Measurements from ENCODE around the gene LGALS8. TPM values are rescaled to one million over a fixed set of nuclear protein-coding genes. Genes with fewer than 3 reads are reported as not detected.

LGALS8 gene
- total RNA-seq, 2 donors from 2014 or later: 58.9 to 83.4 TPM

DNA sequence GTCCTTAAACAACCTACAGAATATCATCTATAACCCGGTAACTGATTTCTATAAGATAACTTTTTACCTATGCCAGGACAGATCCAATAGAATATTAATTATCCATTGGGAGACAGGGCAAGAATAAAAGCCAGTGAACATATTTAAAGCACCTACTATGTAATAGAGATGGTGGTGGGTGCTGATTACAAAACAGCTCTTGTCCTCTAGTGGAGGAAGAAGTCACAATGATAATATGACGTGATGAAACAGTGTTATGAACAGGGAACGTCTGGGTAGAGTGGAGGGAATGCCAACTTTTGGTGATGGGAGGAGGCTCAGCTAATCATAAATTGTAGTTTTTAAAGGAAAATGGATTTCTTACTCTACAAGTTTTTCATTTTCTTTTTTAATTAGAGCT is 2.3 kb downstream of the LGALS8 start:
- H3K27me3 ChIP-seq: no peaks in the 10 kb centered on the region
- H3K27ac ChIP-seq: no peak overlapping the region
- WGBS, 2 donors: 73 to 84% methylated on average over 3 of the region's 3 CpGs
- peaks cover 15% of the 10 kb centered on the region for H3K4me1 ChIP-seq
- ATAC-seq (no peak), DNase-seq (no peak)
- intact Hi-C loops (cut with DNase I): no loop called here
- TF ChIP-seq POLR2A (IDR thresholded peaks at IDR 0.05): no peak
- TF ChIP-seq, protein P1, sequence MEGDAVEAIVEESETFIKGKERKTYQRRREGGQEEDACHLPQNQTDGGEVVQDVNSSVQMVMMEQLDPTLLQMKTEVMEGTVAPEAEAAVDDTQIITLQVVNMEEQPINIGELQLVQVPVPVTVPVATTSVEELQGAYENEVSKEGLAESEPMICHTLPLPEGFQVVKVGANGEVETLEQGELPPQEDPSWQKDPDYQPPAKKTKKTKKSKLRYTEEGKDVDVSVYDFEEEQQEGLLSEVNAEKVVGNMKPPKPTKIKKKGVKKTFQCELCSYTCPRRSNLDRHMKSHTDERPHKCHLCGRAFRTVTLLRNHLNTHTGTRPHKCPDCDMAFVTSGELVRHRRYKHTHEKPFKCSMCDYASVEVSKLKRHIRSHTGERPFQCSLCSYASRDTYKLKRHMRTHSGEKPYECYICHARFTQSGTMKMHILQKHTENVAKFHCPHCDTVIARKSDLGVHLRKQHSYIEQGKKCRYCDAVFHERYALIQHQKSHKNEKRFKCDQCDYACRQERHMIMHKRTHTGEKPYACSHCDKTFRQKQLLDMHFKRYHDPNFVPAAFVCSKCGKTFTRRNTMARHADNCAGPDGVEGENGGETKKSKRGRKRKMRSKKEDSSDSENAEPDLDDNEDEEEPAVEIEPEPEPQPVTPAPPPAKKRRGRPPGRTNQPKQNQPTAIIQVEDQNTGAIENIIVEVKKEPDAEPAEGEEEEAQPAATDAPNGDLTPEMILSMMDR (IDR thresholded peaks at IDR 0.05): no peak
- H3K36me3 ChIP-seq (replicated peaks in 1 of 2; ENCODE audit: insufficient read depth in 1 of 2, low read depth in 2 of 2): peaks cover 0 to 4% of the 10 kb centered on the region in 2 donors
- no peaks in the 10 kb centered on the region for H3K9me3 ChIP-seq
- H3K4me3 ChIP-seq: no peak overlapping the region

DNA sequence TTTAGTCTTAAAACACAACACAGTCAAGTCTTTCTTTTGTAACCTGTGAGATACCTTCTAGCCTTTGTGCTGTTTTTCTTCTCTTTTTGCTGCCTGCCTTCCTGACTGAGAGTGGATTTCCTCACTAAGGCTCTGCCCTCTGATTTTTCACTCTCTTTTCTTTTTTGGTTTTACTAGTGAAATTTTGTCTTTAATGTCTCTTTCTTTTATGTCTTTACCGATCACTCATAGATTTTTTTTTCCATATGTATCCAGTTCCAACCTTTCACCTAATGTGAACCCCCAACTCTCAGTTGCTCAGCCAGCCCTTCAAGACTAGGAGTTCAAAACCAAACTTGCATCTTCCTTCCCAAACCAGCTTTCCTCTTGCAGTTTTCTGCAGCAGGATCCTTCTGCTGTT is 6.5 kb downstream of the LGALS8 start:
- no peak overlapping the region for H3K4me3 ChIP-seq
- intact Hi-C loops (cut with DNase I): loop anchor here (10.0 kb wide), 1 partner anchor 425 kb away; no protein-coding TSS in a partner anchor
- no peak for ATAC-seq
- no peaks in the 10 kb centered on the region for H3K27me3 ChIP-seq
- peaks cover 12% of the 10 kb centered on the region for H3K4me1 ChIP-seq
- 79 to 95% methylated on average over 1 of the region's 1 CpG for WGBS, 2 donors
- no peak for DNase-seq
- TF ChIP-seq POLR2A (IDR thresholded peaks at IDR 0.05): no peak
- TF ChIP-seq, protein P1 (IDR thresholded peaks at IDR 0.05): no peak
- H3K36me3 ChIP-seq (replicated peaks in 1 of 2; ENCODE audit: insufficient read depth in 1 of 2, low read depth in 2 of 2): peaks cover 0 to 4% of the 10 kb centered on the region in 2 donors
- no peaks in the 10 kb centered on the region for H3K9me3 ChIP-seq
- H3K27ac ChIP-seq: peak overlapping the region in 1 of 4 donors; percentile 37

DNA sequence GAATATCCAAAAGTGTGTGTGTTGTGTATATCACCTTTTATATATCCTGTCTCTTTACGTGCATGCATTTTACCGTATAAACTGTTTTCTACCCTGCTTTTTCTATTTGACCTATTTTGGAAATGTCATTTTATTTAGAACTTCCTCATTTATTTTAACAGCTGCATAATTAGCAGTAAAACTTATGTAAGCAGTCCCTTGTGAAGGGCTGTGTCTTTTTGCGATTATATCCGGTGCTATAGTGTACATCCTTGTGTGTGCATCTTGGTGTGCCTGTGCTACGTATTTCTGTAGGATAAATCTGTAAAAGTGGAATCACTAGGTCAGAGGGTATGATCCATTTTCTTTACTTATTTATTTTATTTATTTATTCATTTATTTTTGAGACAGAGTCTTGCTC is 7.2 kb downstream of the LGALS8 start:
- Histone ChIP-seq H3K27me3 (no peaks in the 10 kb centered on the region), H3K9me3 (no peaks in the 10 kb centered on the region), H3K4me1 (peaks cover 12% of the 10 kb centered on the region), H3K36me3 (replicated peaks in 1 of 2; ENCODE audit: insufficient read depth in 1 of 2, low read depth in 2 of 2) (peaks cover 0 to 2% of the 10 kb centered on the region in 2 donors), H3K27ac (peak overlapping the region in 1 of 4 donors; percentile 56), H3K4me3 (no peak overlapping the region)
- ATAC-seq: no peak
- no peak for TF ChIP-seq POLR2A (IDR thresholded peaks at IDR 0.05)
- TF ChIP-seq, protein P1 (IDR thresholded peaks at IDR 0.05): no peak
- 71 to 92% methylated on average over 5 of the region's 5 CpGs for WGBS, 2 donors
- no peak for DNase-seq
- intact Hi-C loops (cut with DNase I): loop anchor here (10.0 kb wide), 1 partner anchor 426 kb away; no protein-coding TSS in a partner anchor

DNA sequence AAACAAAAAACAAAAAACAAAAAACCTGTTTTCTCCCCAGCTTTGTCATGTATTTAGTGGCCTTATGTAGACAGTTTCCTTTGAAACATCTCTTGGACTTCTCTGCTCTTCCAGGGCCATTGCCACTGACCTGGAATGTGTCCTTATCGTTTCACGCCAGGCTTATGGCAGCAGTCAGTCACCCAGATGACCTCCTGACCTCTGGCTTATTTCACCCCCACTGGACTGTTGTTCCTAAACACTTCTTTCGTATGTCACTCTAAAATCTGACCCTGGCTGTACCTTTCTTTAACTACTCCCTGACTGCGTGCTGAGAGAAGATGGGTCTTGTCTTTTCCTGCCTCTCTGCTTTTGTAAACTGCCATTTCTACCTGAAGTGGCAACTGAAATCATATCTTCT is 9.1 kb downstream of the LGALS8 start:
- DNase-seq (no peak), ATAC-seq (no peak)
- intact Hi-C loops (cut with DNase I): loop anchor here (10.0 kb wide), 1 partner anchor 428 kb away; no protein-coding TSS in a partner anchor
- no peaks in the 10 kb centered on the region for H3K9me3 ChIP-seq
- H3K27ac ChIP-seq: no peak overlapping the region
- H3K4me1 ChIP-seq: peaks cover 16% of the 10 kb centered on the region
- peaks cover 0 to 2% of the 10 kb centered on the region in 2 donors for H3K36me3 ChIP-seq (replicated peaks in 1 of 2; ENCODE audit: insufficient read depth in 1 of 2, low read depth in 2 of 2)
- H3K4me3 ChIP-seq: no peak overlapping the region
- no peaks in the 10 kb centered on the region for H3K27me3 ChIP-seq
- TF ChIP-seq POLR2A (IDR thresholded peaks at IDR 0.05): no peak
- TF ChIP-seq, protein P1 (IDR thresholded peaks at IDR 0.05): no peak
- WGBS, 2 donors: 74 to 78% methylated on average over 4 of the region's 4 CpGs

DNA sequence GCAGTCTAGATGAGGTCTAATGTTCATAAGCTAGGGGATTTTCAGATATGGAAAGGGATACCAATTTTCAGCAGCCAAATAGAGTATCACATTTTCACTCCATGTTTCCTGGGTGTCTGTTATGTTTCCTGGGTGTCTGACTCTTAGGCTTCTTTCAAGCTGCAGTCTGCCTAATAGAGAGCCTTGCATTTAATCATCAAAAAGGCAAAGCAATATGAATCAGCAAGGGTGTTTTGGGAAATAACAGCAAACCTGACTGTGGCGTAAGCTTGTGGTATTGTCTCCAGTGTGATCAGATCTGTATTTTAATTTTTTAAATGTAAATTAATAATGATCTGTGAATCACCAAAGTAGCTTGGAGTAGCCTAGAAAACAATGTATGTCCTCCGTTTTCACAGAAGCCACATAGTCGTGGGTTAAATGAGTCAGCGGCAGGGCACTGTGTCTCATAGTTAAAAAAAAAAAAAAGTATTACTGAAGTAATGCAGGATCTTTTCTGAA is 10.4 kb downstream of the LGALS8 start:
- TF ChIP-seq, protein P1 (IDR thresholded peaks at IDR 0.05): no peak
- TF ChIP-seq POLR2A (IDR thresholded peaks at IDR 0.05): no peak
- Histone ChIP-seq H3K4me3 (no peak overlapping the region), H3K4me1 (peaks cover 16% of the 10 kb centered on the region), H3K36me3 (replicated peaks in 1 of 2; ENCODE audit: insufficient read depth in 1 of 2, low read depth in 2 of 2) (peaks cover 0 to 14% of the 10 kb centered on the region in 2 donors), H3K27ac (no peak overlapping the region), H3K9me3 (no peaks in the 10 kb centered on the region), H3K27me3 (no peaks in the 10 kb centered on the region)
- DNase-seq (no peak), ATAC-seq (no peak)
- WGBS, 2 donors: 72 to 73% methylated on average over 4 of the region's 4 CpGs
- intact Hi-C loops (cut with DNase I): loop anchor here (10.0 kb wide), 1 partner anchor 429 kb away; no protein-coding TSS in a partner anchor

All from body of pancreas (tissue), 4 donors.